ENCODE data around the gene CPA4.
"Not testable (repeated sequence)": the region's sequence is repeated elsewhere in the genome, so short reads cannot be mapped to it uniquely, and the experiment has no call there.

Gene CPA4, protein sequence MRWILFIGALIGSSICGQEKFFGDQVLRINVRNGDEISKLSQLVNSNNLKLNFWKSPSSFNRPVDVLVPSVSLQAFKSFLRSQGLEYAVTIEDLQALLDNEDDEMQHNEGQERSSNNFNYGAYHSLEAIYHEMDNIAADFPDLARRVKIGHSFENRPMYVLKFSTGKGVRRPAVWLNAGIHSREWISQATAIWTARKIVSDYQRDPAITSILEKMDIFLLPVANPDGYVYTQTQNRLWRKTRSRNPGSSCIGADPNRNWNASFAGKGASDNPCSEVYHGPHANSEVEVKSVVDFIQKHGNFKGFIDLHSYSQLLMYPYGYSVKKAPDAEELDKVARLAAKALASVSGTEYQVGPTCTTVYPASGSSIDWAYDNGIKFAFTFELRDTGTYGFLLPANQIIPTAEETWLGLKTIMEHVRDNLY

DNA sequence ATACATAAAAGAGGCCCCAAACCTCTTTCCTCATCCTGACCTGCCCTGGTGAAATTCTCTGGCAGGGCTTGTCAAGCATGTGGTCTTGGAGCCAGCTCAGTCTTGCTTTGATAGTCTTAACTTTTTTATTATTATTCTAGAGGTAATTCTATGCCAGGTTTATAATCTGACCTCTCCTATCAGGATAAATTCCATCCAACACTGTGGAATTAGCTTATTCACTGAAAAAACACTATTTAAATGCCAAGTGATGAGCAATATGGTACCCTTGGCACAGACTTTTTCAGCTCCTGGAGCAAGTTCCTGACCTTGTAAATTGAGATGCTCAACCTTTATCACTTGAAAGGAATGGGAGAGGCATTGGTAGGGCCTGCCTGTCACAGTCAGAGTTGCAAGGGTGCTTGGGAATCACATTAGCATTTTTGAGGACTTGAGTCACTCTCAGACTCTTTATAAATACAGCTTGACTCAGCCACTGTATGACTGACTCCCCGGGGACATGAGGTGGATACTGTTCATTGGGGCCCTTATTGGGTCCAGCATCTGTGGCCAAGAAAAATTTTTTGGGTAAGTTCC lies at the start of gene CPA4:
Gene CPA4 (plus strand): TSS at position 480 of the 576 bp plus-strand sequence. CDS start 20 bp downstream, at position 500.
- DNase-seq, result no peak

DNA sequence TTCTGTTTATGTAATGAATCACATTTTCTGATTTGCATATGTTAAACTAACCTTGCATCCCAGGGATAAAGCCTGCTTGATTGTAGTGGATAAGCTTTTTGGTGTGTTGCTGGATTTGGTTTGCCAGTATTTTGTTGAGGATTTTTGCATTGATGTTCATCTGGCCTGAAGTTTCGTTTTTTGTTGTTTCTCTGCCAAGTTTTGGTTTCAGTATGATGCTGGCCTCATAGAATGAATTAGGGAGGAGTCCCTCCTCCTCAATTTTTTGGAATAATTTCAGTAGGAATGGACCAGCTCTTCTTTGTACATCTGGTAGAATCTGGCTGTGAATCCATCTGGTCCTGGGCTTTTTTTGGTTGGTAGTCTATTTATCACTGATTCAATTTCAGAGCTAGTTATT lies 49.5 kb upstream of the CPA4 start:
- not testable (repeated sequence) for DNase-seq

DNA sequence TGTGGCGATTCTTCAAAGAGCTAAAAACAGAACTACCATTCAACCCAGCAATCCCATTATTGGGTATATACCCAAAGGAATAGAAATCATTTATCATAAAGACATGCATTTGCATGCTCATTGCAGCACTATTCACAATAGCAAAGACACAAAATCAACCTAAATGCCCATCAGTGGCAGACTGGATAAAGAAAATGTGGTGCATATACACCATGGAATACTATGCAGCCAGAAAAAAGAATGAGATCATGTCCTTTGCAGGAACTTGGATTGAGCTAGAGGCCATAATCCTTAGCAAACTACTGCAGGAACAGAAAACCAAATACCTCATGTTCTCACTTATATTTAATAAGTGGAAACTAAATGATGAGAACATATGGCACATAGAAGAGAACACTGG lies 46.5 kb upstream of the CPA4 start:
- not testable (repeated sequence) for DNase-seq

DNA sequence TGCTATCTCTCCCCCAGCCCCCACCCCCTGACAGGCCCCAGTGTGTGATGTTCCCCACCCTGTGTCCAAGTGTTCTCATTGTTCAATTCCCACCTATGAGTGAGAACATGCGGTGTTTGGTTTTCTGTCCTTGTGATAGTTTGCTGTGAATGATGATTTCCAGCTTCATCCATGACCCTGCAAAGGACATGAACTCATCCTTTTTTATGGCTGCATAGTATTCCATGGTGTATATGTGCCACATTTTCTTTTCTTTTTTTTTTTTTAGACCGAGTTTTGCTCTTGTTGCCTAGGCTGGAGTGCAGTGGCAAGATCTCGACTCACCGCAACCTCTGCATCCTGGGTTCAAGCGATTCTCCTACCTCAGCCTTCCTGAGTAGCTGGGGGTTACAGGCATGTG lies 44.1 kb upstream of the CPA4 start:
- DNase-seq, result not testable (repeated sequence)

DNA sequence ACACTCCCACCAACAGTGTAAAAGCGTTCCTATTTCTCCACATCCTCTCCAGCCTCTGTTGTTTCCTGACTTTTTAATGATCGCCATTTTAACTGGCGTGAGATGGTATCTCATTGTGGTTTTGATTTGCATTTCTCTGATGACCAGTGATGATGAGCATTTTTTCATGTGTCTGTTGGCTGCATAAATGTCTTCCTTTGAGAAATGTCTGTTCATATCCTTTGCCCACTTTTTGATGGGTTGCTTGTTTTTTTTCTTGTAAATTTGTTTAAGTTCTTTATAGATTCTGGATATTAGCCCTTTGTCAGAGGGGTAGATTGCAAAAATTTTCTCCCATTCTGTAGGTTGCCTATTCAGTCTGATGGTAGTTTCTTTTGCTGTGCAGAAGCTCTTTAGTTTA lies 43.3 kb upstream of the CPA4 start:
- not testable (repeated sequence) for DNase-seq

DNA sequence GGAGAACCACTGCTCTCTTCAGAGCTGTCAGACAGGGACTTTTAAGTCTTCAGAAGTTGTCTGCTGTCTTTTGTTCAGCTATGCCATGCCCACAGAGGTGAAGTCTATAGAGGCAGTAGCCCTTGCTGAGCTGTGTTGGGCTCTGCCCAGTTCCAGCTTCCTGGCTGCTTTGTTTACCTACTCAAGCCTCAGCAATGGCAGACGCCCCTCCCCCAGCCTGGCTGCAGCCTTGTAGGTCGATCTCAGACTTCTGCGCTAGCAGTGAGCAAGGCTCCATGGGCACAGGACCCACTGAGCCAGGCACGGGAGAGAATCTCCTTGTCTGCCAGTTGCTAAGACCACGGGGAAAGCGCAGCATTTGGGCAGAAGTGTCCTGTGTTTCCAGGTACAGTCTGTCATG lies 38.4 kb upstream of the CPA4 start:
- no peak for DNase-seq

DNA sequence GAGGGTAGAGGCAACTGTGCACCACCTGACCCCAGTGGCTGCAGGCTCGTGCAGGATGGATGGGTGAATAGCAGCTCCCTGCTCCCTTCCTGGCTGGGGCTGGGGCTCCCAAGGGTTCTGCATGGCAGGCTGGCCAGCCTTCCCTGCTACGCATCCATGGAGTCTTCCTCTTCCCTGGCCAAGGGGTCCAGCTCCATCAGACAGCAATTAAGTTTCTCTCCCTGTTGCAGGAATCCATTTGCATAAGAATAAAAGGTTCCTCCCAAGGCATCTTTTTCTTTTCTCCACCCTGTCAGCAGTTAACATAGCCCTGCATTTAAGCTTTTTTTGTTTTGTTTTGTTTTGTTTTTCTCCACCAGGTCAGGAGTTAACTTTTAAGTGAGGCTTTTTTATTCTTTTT lies 36.3 kb upstream of the CPA4 start:
- no peak for DNase-seq

DNA sequence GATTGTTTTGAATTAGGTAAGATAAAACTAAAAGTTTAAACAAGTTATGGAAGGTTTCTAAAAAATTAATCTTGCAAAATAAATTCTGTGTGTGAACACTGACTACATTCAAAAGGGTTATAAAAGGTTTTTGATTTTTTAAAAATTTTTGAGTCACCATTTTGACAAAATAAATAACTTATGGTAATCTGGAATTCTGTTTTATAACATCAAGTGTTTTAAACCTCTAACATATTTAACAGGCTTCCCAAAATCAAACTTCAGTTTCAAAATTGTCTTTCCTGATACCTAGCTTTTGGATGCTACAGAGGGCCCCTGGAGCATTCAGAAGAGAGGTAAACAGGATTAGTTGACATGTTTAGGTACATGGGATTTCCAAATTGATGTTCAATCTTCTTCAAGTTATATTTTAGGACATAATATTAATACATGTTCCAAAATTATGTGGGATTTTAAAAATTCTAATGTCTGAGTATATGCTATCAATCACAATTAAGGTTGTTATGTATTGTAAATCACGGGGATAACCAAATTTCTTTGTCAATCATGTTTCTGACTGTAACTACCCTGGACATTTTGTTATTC lies 34.4 kb upstream of the CPA4 start:
- DNase-seq, result no peak

DNA sequence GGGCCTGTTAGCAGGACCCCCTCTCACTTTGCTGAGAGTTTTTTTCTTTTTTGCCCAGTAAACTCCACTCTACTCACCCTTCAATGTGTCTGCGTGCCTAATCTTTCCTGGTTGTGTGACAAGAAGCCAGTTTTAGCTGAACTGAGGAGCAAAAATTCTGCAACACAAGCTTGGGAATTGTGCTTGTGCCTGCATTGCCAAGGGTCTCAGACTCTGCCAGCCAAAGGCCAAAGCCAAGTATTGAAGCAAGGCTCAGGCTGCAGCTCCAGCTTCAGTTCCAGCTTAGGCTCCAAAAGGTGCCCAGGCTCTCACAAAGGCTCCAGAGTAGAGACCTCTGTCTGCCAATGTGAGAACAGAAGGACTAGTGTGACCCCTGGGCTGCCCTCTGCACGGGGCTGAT lies 30.5 kb upstream of the CPA4 start:
- no peak for DNase-seq

DNA sequence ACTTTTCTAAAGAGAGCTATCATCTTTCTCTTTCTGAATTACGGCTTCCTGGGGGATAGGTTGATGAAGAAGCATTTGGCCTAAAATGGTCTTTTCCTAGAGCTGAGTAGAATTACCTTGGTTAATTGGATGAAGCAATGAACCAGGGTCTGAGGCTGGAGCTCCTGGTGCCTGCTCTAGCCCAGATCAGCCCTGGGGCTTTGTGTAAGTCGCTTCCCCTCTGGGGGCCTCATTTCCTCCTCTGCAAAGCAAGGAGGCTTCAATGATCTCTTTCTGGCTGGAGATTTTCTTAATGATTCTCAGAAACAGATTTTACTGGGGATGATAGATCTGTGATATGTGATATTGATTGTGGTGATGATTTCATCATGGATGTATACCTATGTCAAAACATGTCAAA lies 29.8 kb upstream of the CPA4 start:
- no peak for DNase-seq

DNA sequence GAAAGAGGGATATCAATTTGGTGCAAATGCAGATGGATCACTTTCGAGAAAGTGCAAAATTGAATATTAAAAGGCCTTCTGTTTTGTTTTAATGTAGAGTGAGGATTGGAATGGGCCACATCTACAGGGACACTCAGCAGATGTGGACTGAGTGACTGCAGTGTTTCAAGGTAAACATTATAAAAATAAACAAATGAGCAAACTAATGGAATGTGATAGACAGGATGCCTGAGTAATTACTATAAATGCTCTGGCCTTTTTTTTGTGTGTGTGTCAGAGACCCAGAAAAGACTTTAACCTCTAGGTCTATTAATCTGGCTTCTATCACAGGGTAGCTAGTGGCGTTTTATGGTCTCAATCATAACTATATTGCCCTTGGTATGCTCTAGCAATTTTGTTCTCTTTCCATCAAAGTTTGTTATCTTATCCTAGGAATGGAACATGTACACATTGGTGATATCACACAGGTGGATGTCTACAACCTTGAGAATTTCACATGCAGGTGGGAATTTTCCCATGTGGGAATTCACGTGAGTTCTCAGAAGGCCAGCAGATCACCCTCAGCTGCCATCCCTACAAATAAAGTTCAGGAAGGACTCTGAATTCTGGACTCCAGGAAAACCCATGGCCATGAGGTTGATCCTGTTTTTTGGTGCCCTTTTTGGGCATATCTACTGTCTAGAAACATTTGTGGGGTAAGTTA lies 26.6 kb upstream of the CPA4 start, which contains the start of gene CPA2:
Gene CPA2 (plus strand): TSS at position 606 of the 703 bp plus-strand sequence. CDS start 19 bp downstream, at position 625.
- DNase-seq, result no peak

DNA sequence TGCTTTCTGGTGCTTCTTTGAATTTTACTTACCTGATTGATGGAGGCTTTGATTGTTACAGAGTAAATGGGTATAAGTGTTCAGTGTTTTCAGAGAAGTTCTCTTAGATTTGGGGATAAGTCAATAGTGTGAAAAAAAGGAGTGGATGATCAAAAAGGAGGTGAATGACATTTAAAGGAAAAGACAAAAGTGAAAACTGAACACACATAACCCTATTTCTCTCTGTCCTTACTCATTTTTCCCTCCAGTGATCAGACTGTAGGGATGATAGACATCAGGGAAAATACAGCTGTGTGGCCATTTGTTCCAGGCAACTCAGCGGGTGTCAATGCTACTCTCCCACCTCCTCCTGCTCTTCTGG lies 26.0 kb upstream of the CPA4 start:
- no peak for DNase-seq

DNA sequence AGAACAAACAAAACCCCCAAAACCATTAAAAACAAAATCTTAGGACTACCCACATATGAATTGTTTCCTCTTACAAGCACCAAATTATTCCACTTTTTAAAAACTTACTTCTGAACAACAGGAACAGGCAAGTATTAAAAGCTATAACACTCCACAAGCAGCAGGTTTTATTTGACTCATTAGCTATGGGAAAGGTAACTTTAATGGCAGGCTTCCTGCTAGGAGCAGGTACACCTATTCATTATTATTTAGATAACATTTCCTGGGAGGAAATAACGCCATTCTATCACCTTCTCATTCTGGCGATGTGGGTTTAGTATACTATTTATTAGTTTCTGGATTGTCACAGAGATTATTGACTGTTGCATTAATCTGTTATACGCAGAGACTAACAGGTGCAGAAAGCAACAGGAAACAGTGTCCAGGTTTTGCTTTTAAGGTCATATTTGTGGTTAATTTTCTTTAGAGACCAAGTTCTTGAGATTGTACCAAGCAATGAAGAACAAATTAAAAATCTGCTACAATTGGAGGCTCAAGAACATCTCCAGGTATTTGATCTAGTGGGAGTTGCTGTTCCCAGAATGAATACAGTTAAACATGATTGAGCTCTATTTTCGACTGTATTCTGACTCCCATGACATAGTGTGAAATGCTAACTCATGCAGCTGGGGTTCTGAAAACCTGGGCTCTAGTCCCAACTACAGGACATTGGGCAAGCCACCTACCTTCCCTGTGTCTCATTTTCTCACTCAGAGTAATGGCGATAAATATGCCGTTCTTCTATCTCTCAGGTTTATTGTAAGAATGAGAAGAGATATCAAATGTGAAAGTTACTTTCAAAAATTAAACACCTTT lies 24.3 kb upstream of the CPA4 start:
- DNase-seq, result no peak

DNA sequence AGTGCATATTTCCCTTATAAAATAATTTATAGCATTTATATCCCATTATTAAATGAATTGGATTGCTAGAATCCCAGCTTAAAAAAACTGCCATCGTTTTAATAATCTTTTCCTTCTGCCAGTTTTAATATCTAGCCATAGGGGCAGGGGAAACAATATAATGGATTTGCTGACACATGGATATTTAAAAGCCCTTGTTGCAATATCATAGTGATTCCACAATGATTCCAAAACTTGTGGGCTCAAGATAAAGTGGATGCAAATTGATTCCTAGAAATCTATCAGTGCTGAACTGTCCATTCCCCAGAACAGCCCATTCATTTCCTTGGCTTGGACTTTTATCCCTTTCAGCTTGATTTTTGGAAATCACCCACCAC lies 23.7 kb upstream of the CPA4 start:
- no peak for DNase-seq

DNA sequence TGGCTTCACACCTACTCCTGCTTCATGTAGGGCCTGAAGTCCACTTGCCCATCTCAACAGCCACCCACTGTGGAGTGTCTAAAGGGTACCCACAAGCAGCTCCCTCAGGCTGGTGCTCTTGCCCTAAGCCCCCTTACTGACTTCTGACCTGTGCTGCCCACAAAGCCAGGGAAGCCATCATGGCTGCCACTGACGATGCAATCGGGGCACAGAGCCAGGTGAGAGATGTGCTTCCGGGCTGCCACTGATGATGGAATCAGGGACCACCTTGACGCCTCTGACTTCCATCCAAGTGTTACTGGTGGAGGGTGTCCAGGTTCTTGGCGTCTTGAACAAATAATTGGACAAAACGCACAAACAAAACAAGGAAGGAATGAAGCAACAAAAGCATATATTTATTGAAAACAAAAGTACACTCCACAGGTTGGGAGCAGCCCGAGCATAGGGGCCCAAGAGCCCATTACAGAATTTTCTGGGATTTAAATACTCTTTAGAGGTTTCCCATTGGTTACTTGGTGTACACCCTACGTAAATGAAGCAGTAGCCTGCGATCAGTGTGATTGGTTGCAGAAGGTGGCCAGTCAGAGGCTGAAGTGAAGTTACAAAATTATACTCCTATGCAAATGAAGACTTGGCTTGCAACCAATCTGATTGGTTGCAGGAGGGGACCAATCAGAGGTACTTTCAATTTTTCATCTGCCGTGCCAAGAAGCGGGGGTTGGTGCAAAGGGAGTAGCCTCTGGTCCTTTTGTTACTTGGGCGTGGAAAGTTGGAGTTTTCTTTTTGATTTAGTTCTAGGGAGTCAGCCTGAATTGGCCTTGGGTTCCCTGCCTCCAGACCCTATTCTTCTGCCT lies 21.8 kb upstream of the CPA4 start:
- no peak for DNase-seq

DNA sequence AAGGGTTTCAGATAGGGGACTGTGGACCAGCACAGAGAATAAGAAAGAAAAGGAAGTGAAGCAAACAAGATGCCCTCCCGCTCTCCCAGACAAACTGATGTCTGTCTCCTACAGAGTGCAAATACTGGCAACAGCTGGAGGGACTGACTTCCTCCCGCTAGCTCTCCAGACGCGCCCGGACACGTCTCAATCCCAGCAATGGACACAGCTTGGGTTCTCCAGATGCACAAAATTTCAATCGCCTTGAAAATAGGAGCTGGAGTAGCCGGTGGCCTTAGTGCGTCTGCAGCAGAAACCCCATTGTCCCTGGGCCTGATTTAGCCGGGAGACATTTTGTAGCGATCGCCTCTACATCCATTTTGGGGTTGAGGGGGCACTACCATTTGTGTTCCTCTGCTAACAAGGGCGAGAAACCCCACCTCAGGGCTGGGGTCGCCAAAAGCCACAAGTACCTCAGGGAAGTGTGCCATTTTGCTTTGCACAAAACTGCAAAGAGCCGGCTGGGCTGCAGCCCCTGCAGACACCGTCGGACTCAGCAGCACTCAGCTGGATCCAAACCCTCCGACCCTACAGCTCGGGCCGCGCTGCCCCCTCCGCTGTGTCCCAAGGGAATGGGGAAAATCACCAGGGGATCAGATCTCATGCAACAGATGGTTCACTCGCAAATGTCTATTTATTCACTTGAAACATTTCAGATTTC lies 20.4 kb upstream of the CPA4 start:
- no peak for DNase-seq

DNA sequence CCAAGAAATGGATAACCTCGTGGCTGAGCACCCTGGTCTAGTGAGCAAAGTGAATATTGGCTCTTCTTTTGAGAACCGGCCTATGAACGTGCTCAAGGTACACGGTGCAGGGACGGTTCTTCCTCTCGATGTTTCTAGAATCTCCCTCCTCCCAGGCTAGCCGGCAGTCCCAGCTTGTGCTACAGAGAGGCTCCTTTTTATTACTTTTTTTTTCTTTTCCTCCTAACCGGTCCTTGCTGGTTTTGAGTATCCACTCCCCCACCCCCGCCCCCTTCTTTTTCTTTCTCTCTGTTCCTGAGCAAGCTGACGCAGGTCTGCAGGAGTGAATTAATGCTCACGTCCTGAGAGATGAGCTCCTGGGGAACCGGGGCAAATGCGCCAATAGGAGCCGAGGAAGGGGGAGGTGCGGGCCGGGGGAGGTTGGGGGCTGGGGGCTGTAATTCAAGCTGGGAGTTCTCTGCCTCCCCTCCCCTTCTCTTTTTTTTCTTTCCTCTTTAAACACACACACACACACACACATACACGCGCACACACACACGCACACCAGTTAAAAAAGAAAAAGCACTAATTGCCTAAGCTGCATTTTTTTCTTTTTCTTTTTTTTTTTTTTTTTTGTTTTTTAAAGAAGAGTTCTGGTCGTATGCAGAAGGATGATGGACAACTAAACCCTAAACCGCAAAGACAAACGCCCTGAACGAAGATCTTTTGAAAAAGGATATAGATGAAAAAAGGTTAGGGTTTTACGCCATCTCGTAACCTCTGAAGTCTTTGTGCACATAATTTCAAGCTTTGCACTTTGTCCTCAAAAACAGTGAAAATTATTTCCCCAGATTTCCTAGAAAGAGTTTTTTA lies 19.7 kb upstream of the CPA4 start:
- DNase-seq, result no peak

DNA sequence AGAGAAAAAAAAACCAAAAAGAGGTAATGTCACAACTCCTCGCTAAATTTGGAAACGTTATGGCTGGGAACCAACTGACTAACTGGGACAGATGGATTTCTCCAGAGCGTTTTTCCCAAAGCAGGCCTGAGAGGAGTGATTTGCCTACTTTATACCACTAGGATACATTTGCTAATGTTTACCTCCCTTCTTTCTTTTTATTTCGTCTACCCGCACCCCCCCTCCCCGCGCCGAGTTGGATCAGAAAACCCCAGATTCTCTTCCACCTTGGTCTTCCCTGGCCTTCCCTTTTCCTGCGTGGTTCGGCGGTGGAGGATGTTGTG lies 19.1 kb upstream of the CPA4 start:
- no peak for DNase-seq

DNA sequence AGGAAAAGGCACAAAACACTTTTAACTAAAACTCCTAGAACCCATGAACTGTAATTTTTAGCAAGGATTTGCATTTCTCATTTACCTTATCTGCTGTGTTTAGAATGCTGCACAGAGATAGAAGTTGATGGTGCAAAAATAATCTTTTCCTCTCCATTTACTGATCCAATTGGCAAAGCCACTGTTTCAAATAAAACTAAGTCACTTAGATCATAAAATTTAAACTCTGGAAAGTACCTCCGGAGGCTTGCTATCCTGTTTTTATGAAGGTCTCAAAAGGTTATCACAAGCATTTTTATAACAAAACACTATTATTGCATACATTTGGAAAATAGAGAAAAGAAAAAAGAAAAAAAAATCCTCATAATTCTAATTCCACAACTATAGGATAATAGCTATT lies 18.7 kb upstream of the CPA4 start:
- no peak for DNase-seq

DNA sequence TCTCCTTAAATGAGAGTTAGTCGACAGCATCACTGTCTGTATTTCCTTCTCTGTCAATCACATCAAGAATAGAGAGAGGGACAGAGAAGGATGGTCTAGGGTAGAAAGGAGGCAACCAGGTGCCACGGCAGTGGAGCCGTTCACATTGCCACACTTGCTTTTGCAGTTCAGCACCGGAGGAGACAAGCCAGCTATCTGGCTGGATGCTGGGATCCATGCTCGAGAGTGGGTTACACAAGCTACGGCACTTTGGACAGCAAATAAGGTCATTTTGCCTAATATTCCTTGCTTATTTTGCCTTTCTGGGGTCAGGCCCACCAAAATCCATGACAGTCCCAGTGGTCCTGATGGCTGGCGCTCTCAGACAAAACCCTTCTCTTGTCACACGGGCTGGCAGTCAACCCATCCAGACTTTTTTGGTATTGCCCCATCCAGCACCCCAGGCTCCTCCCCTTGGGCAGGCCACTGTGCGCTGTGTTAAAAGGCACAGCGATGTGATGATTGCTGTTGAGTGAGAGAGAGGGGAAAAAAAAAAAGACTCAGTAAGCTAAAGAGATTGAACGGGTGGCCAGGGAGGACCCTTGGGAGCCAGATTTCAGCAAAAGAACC lies 17.9 kb upstream of the CPA4 start:
- DNase-seq, result no peak
